Nephron progenitor cell (in vitro differentiated cells): ENCODE data around the gene MAGI2.

Experiments used
- DNase-seq: peaks from one replicate; pipeline ENCODE4 v3.0.0; 2021
- H3K27ac Mint-ChIP-seq: 2 replicates; pipeline ENCODE4 v1.8.0; 2021; ENCODE audit warnings: mild to moderate bottlenecking, moderate library complexity, mixed read lengths
- H3K27me3 Mint-ChIP-seq: 2 replicates; pipeline ENCODE4 v1.8.0; 2021; ENCODE audit warnings: mild to moderate bottlenecking, low read depth, mixed read lengths; ENCODE audit not compliant: poor library complexity
- H3K36me3 Mint-ChIP-seq: 2 replicates; pipeline ENCODE4 v1.8.0; 2021; ENCODE audit warnings: low read depth, mixed read lengths
- H3K4me1 Mint-ChIP-seq: 2 replicates; pipeline ENCODE4 v1.8.0; 2021; ENCODE audit warnings: mixed read lengths
- H3K4me3 Mint-ChIP-seq: 2 replicates; pipeline ENCODE4 v1.8.0; 2021; ENCODE audit warnings: mild to moderate bottlenecking, moderate library complexity, mixed read lengths
- H3K9me3 Mint-ChIP-seq: 2 replicates; pipeline ENCODE4 v1.8.0; 2021; ENCODE audit warnings: mild to moderate bottlenecking, moderate library complexity, mixed read lengths
- CTCF ChIP-seq: fragments of 200-600 bp; sonication (generic); IDR thresholded peaks from 2 replicates; pipeline ENCODE4 v1.5.0; 2021; ENCODE audit warnings: antibody characterized with exemption

MAGI2 gene

GRCh38 chr7:78284945-78285344 is 1168.5 kb downstream of the MAGI2 start:
- no peaks in the 10 kb centered on the region for H3K9me3 Mint-ChIP-seq
- no peak for TF ChIP-seq CTCF
- no peak overlapping the region for H3K4me3 Mint-ChIP-seq
- DNase-seq = no peak
- H3K36me3 Mint-ChIP-seq = no peaks in the 10 kb centered on the region
- H3K27me3 Mint-ChIP-seq = peaks cover 5% of the 10 kb centered on the region
- H3K27ac Mint-ChIP-seq = no peak overlapping the region
- peaks cover 8% of the 10 kb centered on the region for H3K4me1 Mint-ChIP-seq

- DNase-seq = no peak
- no peaks in the 10 kb centered on the region for H3K36me3 Mint-ChIP-seq
- peaks cover 16% of the 10 kb centered on the region for H3K4me1 Mint-ChIP-seq
- H3K27ac Mint-ChIP-seq = no peak overlapping the region
- H3K27me3 Mint-ChIP-seq = peaks cover 5% of the 10 kb centered on the region
- H3K4me3 Mint-ChIP-seq = no peak overlapping the region
- no peak for TF ChIP-seq CTCF
- H3K9me3 Mint-ChIP-seq = no peaks in the 10 kb centered on the region
Measured at GRCh38 chr7:78280276-78280675, 1173.2 kb downstream of the MAGI2 start.

- Mint-ChIP-seq H3K9me3 (no peaks in the 10 kb centered on the region), H3K4me1 (peaks cover 8% of the 10 kb centered on the region), H3K36me3 (no peaks in the 10 kb centered on the region), H3K27me3 (peaks cover 5% of the 10 kb centered on the region), H3K27ac (no peak overlapping the region), H3K4me3 (no peak overlapping the region)
- TF ChIP-seq CTCF = no peak
- DNase-seq = no peak
Measured at GRCh38 chr7:78279457-78279856, 1174.0 kb downstream of the MAGI2 start.

- H3K27ac Mint-ChIP-seq = no peak overlapping the region
Measured at GRCh38 chr7:78279032-78279431, 1174.4 kb downstream of the MAGI2 start.

GRCh38 chr7:78267141-78267540 is 1186.3 kb downstream of the MAGI2 start:
- Mint-ChIP-seq H3K27me3 (peaks cover 8% of the 10 kb centered on the region), H3K27ac (no peak overlapping the region), H3K4me1 (no peaks in the 10 kb centered on the region), H3K4me3 (no peak overlapping the region), H3K36me3 (no peaks in the 10 kb centered on the region), H3K9me3 (peaks cover 20% of the 10 kb centered on the region)
- DNase-seq = no peak
- TF ChIP-seq CTCF = no peak

More at GRCh38 chr7:78279032-78279431, 1174.4 kb downstream of the MAGI2 start:
- Mint-ChIP-seq H3K27me3 (peaks cover 5% of the 10 kb centered on the region), H3K9me3 (no peaks in the 10 kb centered on the region), H3K4me1 (peaks cover 8% of the 10 kb centered on the region), H3K4me3 (no peak overlapping the region), H3K36me3 (no peaks in the 10 kb centered on the region)
- TF ChIP-seq CTCF = no peak
- DNase-seq = no peak

- no peak for DNase-seq
- Mint-ChIP-seq H3K4me1 (no peaks in the 10 kb centered on the region), H3K27me3 (peaks cover 8% of the 10 kb centered on the region), H3K27ac (no peak overlapping the region), H3K36me3 (no peaks in the 10 kb centered on the region), H3K4me3 (no peak overlapping the region), H3K9me3 (peaks cover 13% of the 10 kb centered on the region)
- no peak for TF ChIP-seq CTCF
Measured at GRCh38 chr7:78265486-78265885, 1188.0 kb downstream of the MAGI2 start.
